RWPE1 (cell line): ENCODE measurements around the gene P4HA2.

ENCODE experiments used
- CTCF ChIA-PET: fragments of 350-600 bp; sonication (Branson Sonifier 250); formaldehyde crosslinking; extraction: SDS; loops from one replicate; lab custom pipeline; 2021; lab: Yijun Ruan, JAX
- POLR2A ChIA-PET: fragments of 400-600 bp; formaldehyde crosslinking; extraction: SDS; loops from one replicate; lab custom pipeline; 2020; ENCODE audit warnings: antibody characterized with exemption; ENCODE audit not compliant: low non-redundant PET; lab: Yijun Ruan, JAX
- DNase-seq: peaks from one replicate; pipeline ENCODE4 v3.0.0; 2012; ENCODE audit warnings: low spot score
- H3K27ac ChIP-seq: fragments of 450-650 bp; 2 replicates; pipeline ENCODE4 v1.5.1; 2017
- TF ChIP-seq, protein P1 (sequence below): fragments of 450-650 bp; conservative IDR thresholded peaks from 2 replicates; pipeline ENCODE4 v1.5.1; 2017; ENCODE audit warnings: low read depth, mild to moderate bottlenecking

Gene P4HA2

DNA sequence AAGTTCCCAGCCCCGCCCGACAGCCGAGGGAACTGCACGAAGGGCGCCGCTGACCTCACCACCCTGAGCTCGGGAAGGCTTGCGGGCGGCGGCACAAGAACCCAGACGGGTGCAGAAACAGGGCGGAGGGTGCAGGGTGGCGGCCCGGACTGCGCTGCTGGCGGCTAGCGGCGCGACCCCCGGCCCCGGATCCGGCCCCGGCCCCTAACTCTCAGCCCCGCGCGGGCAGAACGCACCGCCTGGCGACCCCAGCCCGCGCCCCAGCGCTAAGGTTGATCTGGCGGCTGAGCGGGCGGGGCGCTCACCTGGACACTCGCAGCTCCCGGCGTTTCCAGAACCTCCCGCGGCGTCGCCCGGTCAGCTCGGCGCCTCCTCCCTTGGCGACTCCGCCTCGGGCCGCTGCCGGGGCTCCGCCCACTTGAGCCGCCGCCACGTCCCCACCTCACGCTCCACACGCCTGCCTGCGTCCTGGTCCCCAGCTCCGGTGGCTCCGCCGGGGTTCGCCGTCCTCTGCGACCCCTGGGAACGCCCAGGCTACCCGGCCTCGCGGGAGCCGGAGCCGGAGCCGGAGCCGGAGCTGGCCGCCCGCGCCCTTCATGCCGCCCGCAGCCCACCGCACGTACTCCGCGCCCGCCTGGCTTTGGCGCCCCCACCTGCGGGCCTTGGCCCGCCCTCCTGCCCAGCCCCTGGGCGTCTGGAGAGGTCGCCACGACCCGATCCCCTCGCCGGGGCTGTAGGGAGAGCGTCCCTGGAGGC lies at the start of gene P4HA2:
Gene P4HA2, minus strand, starts transcription at position 369 of the 756 bp plus-strand sequence. CDS start 9,227 bp downstream, outside the sequence.
- TF ChIP-seq, protein P1, sequence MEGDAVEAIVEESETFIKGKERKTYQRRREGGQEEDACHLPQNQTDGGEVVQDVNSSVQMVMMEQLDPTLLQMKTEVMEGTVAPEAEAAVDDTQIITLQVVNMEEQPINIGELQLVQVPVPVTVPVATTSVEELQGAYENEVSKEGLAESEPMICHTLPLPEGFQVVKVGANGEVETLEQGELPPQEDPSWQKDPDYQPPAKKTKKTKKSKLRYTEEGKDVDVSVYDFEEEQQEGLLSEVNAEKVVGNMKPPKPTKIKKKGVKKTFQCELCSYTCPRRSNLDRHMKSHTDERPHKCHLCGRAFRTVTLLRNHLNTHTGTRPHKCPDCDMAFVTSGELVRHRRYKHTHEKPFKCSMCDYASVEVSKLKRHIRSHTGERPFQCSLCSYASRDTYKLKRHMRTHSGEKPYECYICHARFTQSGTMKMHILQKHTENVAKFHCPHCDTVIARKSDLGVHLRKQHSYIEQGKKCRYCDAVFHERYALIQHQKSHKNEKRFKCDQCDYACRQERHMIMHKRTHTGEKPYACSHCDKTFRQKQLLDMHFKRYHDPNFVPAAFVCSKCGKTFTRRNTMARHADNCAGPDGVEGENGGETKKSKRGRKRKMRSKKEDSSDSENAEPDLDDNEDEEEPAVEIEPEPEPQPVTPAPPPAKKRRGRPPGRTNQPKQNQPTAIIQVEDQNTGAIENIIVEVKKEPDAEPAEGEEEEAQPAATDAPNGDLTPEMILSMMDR: no peak
- POLR2A ChIA-PET: interaction anchor here (0.6 to 1.3 kb wide), 5 partner anchors 12 to 37 kb away, joined by 3 read pairs; no protein-coding TSS in a partner anchor
- peak; percentile 85 for DNase-seq
- H3K27ac ChIP-seq: peak within 1 kb of the TSS; percentile 96
- CTCF ChIA-PET: interaction anchor here (0.6 to 3.6 kb wide), 8 partner anchors 11 to 412 kb away, joined by 3 to 20 read pairs (median 4); no protein-coding TSS in a partner anchor

DNA sequence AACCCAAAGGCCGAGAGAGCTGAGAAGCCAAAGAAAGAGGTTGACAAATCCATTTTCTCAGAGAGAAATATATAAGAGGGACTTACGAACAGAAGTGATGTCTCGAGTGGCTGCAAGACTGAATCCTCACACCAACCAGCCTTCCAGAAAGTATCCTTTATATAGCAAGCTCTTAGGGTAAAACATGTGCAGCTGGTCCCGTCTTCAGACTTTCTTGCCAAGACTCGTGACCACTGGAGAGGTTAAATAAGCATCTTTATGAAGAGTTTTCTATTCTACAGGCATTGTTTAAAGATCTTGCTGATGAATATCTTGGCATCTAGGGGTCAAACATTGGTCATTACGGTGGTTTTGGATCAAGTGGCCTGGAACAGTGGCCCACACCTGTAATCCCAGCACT lies 49.6 kb upstream of the P4HA2 start:
- no peak overlapping the region for H3K27ac ChIP-seq
- no peak for DNase-seq
- CTCF ChIA-PET: interaction anchor here (0.7 kb wide), 1 partner anchor 10 kb away, joined by 3 read pairs; no protein-coding TSS in a partner anchor
- POLR2A ChIA-PET: no interaction called here
- TF ChIP-seq, protein P1: no peak

GRCh38 chr5:132275367-132276220 lies 47.9 kb upstream of the P4HA2 start:
- TF ChIP-seq, protein P1: no peak
- POLR2A ChIA-PET: no interaction called here
- DNase-seq: no peak
- peak overlapping the region; percentile 62 for H3K27ac ChIP-seq
- CTCF ChIA-PET: interaction anchor here (0.6 to 1.3 kb wide), 3 partner anchors 29 to 108 kb away, joined by 3 to 7 read pairs (median 3); no protein-coding TSS in a partner anchor

- TF ChIP-seq, protein P1: no peak
- CTCF ChIA-PET: interaction anchor here (0.6 to 0.7 kb wide), 2 partner anchors 95 to 1615 kb away, joined by 3 to 5 read pairs; no protein-coding TSS in a partner anchor
- no peak for DNase-seq
- peak overlapping the region; percentile 62 for H3K27ac ChIP-seq
- POLR2A ChIA-PET: no interaction called here
These were observed 46.6 kb upstream of the P4HA2 start for GRCh38 chr5:132274050-132274792.

DNA sequence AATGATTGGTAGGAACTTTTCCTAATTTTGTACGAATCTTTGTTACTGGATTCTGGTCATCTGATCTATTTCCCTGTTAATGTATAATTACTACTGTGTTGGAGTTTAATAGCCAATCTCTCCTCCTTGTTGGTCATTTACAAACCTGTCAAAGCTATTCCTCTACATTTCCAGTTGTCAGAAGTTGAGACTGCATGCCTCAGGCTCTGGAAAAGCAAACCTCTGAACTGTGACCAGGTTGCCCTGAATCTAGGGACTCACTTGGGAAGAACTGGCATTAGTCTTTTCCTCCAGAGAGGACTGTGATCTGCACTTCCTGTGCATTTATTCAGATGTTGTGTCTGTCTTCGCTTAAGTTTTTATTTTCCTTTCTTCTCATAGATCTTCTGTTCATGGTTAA lies 46.0 kb upstream of the P4HA2 start:
- ChIA-PET POLR2A (no interaction called here), CTCF (interaction anchor here (0.6 to 2.5 kb wide), 4 partner anchors 12 to 31 kb away, joined by 3 to 16 read pairs (median 7); no protein-coding TSS in a partner anchor)
- H3K27ac ChIP-seq: peak overlapping the region; percentile 62
- no peak for DNase-seq
- TF ChIP-seq, protein P1: no peak
